Measurements from ENCODE around the gene COL6A5. TPM values are rescaled to one million over a fixed set of nuclear protein-coding genes. Genes with fewer than 3 reads are reported as not detected.

Gene COL6A5
- total and polyA plus RNA-seq, 2 experiments from 2014 or later: 0.03 to 0.05 TPM

GRCh38 chr3:130404401-130404800, 58.9 kb downstream of the COL6A5 start (continued):
- TF ChIP-seq ZNF462 (CRISPR knock-in tag; IDR thresholded peaks at IDR 0.05): no peak
- TF ChIP-seq NANOG (IDR thresholded peaks at IDR 0.05; ENCODE audit: borderline replicate concordance): no peak
- no peak for TF ChIP-seq ZNF114 (CRISPR knock-in tag; IDR thresholded peaks at IDR 0.05)
- TF ChIP-seq POLR2AphosphoS5 (IDR thresholded peaks at IDR 0.05; ENCODE audit: low read depth): no peak
- no peak for TF ChIP-seq JUNB (IDR thresholded peaks at IDR 0.05; ENCODE audit: unreplicated experiment)
- no peak for TF ChIP-seq ETS1 (IDR thresholded peaks at IDR 0.05)
- TF ChIP-seq CREB1 (CRISPR knock-in tag; IDR thresholded peaks at IDR 0.05; ENCODE audit: low read depth): no peak

GRCh38 chr3:130405956-130406355, 60.5 kb downstream of the COL6A5 start:
- Histone ChIP-seq H3F3A (replicated peaks; ENCODE audit: low read depth) (no peaks in the 10 kb centered on the region), H4K20me1 (replicated peaks; ENCODE audit: insufficient read depth) (no peaks in the 10 kb centered on the region), H3K4me2 (no peak overlapping the region), H3K4me3 (no peak overlapping the region), H3K27me3 (ENCODE audit: insufficient read depth) (no peaks in the 10 kb centered on the region), H3K27ac (ENCODE audit: low read depth) (no peak overlapping the region), H3K9me2 (ENCODE audit: insufficient read depth) (0 out of 2 replicates have a peak, but pooled peaks cover 10% of the 10 kb centered on the region), H2AFZ (no peak overlapping the region), H3K79me2 (replicated peaks; ENCODE audit: insufficient read depth) (no peaks in the 10 kb centered on the region), H3K4me1 (ENCODE audit: insufficient read depth) (no peaks in the 10 kb centered on the region), H3K36me3 (ENCODE audit: insufficient read depth) (peaks cover 5% of the 10 kb centered on the region; the same call in 1 of the 2 replicates)
- TF ChIP-seq CTCF (conservative IDR thresholded peaks at IDR 0.05; ENCODE audit: low read depth in 2 of 2) (no peak), ZNF114 (CRISPR knock-in tag; IDR thresholded peaks at IDR 0.05) (no peak), ETS1 (IDR thresholded peaks at IDR 0.05) (no peak), REST (IDR thresholded peaks at IDR 0.05; ENCODE audit: unreplicated experiment) (no peak), ZNF331 (CRISPR knock-in tag; IDR thresholded peaks at IDR 0.05; ENCODE audit: low read depth) (no peak), EZH2 (IDR thresholded peaks at IDR 0.05; ENCODE audit: low read depth, unreplicated experiment) (no peak), NANOG (IDR thresholded peaks at IDR 0.05; ENCODE audit: borderline replicate concordance) (no peak)
- ATAC-seq (no peak), DNase-seq (ENCODE audit: low spot score) (no peak)
- no peak overlapping the region for H3K27ac Mint-ChIP-seq
- H3K27me3 Mint-ChIP-seq (ENCODE audit: insufficient read depth, low read depth, poor library complexity): peaks cover 5% of the 10 kb centered on the region
- no peaks in the 10 kb centered on the region; the same call in 2 of the 3 replicates for H3K4me1 Mint-ChIP-seq
- no peak overlapping the region for H3K4me3 Mint-ChIP-seq
- H3K36me3 Mint-ChIP-seq (ENCODE audit: low read depth): peaks cover 21% of the 10 kb centered on the region; the same call in 2 of the 3 replicates
- H3K9me3 Mint-ChIP-seq: peaks cover 31% of the 10 kb centered on the region
